A673 (cell line): ENCODE data around the gene CRACR2A.

Experiments
- EZH2 ChIP-seq: fragments of 200-600 bp; sonication (generic); IDR thresholded peaks from 2 replicates; pipeline ENCODE4 v1.6.1; 2017; ENCODE audit warnings: borderline replicate concordance, low read depth, mild to moderate bottlenecking, mixed read lengths, antibody characterized with exemption, low read length; ENCODE audit not compliant: poor library complexity, severe bottlenecking
- TF ChIP-seq, protein P1 (sequence below): fragments of 300-800, 200-600 bp; sonication (generic); conservative IDR thresholded peaks from 2 replicates; pipeline ENCODE4 v1.5.1; 2017; ENCODE audit warnings: low read depth, mild to moderate bottlenecking, antibody characterized with exemption, low read length, moderate library complexity, mixed read lengths

- TF ChIP-seq EZH2 = no peak
- TF ChIP-seq, protein P1, sequence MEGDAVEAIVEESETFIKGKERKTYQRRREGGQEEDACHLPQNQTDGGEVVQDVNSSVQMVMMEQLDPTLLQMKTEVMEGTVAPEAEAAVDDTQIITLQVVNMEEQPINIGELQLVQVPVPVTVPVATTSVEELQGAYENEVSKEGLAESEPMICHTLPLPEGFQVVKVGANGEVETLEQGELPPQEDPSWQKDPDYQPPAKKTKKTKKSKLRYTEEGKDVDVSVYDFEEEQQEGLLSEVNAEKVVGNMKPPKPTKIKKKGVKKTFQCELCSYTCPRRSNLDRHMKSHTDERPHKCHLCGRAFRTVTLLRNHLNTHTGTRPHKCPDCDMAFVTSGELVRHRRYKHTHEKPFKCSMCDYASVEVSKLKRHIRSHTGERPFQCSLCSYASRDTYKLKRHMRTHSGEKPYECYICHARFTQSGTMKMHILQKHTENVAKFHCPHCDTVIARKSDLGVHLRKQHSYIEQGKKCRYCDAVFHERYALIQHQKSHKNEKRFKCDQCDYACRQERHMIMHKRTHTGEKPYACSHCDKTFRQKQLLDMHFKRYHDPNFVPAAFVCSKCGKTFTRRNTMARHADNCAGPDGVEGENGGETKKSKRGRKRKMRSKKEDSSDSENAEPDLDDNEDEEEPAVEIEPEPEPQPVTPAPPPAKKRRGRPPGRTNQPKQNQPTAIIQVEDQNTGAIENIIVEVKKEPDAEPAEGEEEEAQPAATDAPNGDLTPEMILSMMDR = no peak
Measured at GRCh38 chr12:3583656-3584334, 169.1 kb downstream of the CRACR2A start.
